ENCODE measurements around the gene CTAGE4.
"Not testable (repeated sequence)": the region's sequence is repeated elsewhere in the genome, so short reads cannot be mapped to it uniquely, and the experiment has no call there.

CTAGE4 gene

DNA sequence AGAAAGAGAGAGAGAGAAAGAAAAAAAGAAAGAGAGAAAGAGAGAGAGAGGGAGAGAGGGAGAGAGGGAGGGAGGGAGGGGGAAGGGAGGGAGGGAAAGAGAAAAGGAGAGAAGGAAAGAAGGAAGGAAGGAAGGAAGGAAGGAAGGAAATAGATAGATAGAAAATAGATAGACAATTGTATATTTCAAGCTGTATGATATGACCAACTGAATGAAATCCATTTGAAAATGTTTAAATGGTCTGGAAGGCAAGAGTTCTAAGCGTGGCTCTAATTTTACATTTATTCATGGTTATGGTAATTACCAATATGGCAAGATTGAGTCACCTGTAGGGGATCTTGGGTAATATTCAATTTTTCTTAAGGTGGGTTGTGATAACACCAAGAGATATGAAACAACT, 24.4 kb upstream of the CTAGE4 start:
- H3K4me3 ChIP-seq (ENCODE audit: low read depth, low read length): no peak overlapping the region
- in situ Hi-C loops (cut with HindIII; ENCODE audit: low sequenced_read_pairs): no loop called here
- DNase-seq (ENCODE audit: low read depth, low spot score): no peak
- TF ChIP-seq CTCF (IDR thresholded peaks at IDR 0.05; ENCODE audit: low read depth, low read length): no peak

DNA sequence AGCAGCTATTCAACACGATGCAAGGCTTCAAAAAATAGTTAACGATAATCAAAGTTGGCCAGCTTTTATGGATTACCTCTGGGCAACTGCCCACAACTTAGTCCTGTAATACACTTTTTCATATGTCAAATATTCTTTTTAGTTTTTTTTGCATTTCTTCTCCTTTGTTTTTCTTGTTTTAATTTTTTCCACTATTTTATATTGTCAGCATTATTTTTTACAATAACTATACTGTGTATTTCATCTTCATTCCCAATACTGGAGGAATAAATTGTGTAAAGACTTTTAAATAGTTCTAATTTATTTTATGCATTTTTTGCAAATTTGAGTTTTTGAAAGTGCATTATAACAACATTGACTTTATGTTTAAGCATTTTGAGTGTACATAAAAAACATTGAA, 18.5 kb upstream of the CTAGE4 start:
- no peak overlapping the region for H3K4me3 ChIP-seq (ENCODE audit: low read depth, low read length)
- in situ Hi-C loops (cut with HindIII; ENCODE audit: low sequenced_read_pairs): no loop called here
- TF ChIP-seq CTCF (IDR thresholded peaks at IDR 0.05; ENCODE audit: low read depth, low read length): no peak
- DNase-seq (ENCODE audit: low read depth, low spot score): no peak

DNA sequence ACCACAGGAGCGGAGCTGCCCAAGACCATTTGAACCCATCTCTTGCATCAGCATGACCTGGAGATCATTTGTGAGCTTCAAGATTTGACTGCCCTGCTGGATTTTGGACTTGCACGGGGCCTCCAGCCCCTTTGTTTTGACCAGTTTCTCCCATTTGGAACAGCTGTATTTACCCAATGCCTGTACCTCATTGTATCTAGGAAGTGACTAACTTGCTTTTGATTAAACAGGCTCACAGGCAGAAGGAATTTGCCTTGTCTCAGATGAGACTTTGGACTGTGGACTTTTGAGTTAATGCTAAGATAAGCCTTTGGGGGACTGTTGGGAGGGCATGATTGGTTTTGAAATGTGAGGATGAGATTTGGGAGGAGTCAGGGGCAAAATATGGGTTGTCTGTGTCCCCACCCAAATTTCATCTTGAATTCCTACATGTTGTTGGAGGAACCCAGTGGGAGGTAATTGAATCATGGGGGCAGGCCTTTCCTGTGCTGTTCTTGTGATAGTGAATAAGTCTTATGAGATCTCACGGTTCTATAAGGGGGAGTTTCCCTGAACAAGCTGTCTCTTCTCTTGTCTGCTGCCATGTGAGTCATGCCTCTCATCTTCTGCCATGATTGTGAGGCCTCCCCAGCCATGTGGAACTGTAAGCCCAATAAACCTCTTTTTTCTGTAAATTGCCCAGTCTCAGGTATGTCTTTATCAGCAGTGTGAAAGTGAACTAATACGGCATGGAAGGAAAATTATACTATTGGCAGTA, 11.5 kb upstream of the CTAGE4 start:
- DNase-seq (ENCODE audit: low read depth, low spot score): peak; percentile 4
- in situ Hi-C loops (cut with HindIII; ENCODE audit: low sequenced_read_pairs); H3K4me3 ChIP-seq (ENCODE audit: low read depth, low read length): not testable (repeated sequence)

DNA sequence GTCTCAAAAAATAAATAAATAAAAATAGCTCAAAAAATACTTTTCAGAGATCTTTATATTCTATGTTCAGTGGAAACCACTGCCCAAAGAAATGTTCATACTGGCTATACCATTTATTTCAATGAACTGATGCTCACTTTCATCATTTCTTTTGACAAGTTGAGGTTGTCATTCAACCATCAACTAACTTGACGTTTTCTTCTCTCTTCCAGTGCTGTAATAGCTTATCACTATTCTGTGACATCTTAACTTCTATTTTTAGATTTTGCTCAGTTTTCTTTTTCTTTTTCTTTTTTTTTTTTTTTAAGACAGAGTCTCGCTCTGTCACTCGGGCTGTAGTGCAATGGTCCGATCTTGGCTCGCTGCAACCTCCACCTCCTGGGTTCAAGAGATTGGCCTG, 8.7 kb upstream of the CTAGE4 start:
- TF ChIP-seq CTCF (IDR thresholded peaks at IDR 0.05; ENCODE audit: low read depth, low read length): no peak
- in situ Hi-C loops (cut with HindIII; ENCODE audit: low sequenced_read_pairs): no loop called here
- no peak overlapping the region for H3K4me3 ChIP-seq (ENCODE audit: low read depth, low read length)
- no peak for DNase-seq (ENCODE audit: low read depth, low spot score)

DNA sequence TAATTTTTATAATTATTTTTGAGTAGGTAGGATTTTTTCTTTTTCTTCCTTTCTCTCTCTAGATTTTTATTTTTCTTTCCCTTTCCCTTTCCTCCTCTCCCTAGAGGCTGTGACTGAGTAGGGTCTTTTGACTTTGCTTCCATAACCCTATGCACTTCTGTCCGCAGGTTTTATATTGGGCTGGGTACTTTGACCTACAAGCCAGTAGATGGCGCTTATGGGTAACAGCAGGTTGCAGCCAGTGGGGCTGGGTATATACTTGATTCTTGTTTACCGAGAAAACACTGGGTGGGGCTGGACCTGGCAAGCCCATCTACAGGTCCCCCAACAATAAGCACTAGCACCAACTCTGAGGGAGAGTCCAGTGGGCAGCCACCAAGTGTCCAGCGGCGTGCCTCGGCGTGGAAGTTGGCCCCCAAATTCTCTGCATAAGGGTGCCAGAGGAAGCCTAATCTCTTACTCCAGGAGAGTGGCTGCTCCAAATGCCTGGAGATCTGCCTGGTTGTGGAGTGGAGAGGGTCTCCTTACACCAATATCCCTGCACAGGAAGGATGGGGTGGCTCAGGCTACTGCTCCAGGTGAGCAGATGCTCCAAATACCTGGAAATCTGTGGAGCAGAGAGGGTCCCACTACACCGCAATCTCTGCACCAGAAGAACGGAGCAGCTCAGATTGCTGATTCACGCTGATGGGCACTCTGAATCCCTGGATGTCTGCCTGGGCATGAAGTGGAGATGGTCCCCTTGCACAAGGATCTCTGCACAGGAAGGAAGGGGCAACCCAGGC, 4.7 kb upstream of the CTAGE4 start:
- peak; percentile 46 for TF ChIP-seq CTCF (IDR thresholded peaks at IDR 0.05; ENCODE audit: low read depth, low read length)
- DNase-seq (ENCODE audit: low read depth, low spot score): peak; percentile 4
- in situ Hi-C loops (cut with HindIII; ENCODE audit: low sequenced_read_pairs): not testable (repeated sequence)

DNA sequence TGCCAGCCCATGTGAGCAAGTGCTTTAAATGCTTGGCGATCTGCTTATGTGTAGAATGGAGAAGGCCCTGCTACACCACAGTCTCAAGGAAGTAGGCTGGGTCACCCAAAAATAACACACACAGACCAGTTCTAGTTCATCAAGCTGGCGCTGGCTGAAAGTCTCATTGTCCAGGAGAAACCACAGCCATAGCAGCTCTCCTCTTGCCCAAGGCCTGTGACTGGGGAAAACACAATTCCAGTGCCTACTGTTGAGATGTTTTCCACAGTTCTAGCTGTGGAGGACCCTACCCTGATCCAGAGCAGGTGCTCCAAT, 4.1 kb upstream of the CTAGE4 start:
- H3K4me3 ChIP-seq (ENCODE audit: low read depth, low read length); in situ Hi-C loops (cut with HindIII; ENCODE audit: low sequenced_read_pairs); DNase-seq (ENCODE audit: low read depth, low spot score): not testable (repeated sequence)

More for the DNA sequence above, 4.7 kb upstream of the CTAGE4 start:
- H3K4me3 ChIP-seq (ENCODE audit: low read depth, low read length): not testable (repeated sequence)

DNA sequence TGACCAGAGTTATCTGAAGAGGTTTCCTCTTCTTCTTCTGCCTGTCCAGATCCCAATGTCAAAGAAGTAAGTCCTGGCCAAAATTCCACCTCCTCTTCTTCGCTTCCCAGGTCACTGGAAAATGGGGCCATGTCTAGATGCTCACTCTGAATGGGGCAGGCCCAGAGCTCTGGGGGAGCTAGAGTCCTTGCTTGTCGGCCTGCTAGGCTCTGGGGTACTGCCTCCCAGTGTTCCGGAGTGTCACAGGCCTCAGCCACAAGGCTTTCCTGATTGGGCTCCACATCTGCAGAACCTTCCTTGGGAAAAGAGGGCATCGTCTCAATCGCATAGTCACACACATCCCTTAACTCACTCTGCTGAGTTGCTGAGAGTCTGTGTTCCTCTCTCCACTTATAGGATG, 4.6 kb downstream of the CTAGE4 start:
- in situ Hi-C loops (cut with HindIII; ENCODE audit: low sequenced_read_pairs); DNase-seq (ENCODE audit: low read depth, low spot score); H3K4me3 ChIP-seq (ENCODE audit: low read depth, low read length): not testable (repeated sequence)

- H3K4me3 ChIP-seq (ENCODE audit: low read depth, low read length); DNase-seq (ENCODE audit: low read depth, low spot score); in situ Hi-C loops (cut with HindIII; ENCODE audit: low sequenced_read_pairs): not testable (repeated sequence)
Measured at GRCh38 chr7:144188578-144189171, 5.4 kb downstream of the CTAGE4 start.

DNA sequence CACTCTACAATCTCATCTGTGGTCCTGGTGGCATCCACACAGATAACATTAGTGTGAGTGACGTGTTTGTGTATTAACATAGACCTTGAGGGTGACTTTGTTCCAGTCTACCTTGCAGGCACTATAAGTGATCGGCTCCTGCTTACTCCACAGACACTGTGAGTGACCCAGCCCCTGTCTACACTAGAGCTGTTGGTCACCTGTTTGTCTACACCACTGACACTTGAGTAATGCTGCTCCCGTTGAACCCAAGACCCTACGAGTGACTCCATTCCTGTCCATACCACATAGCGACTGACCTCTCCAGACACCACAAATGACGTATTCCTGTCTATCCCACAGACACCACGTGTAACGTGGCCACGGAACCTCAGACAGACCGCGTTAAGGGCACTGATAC, 10.5 kb downstream of the CTAGE4 start:
- H3K4me3 ChIP-seq (ENCODE audit: low read depth, low read length); DNase-seq (ENCODE audit: low read depth, low spot score); in situ Hi-C loops (cut with HindIII; ENCODE audit: low sequenced_read_pairs): not testable (repeated sequence)

GRCh38 chr7:144194453-144194852, 11.2 kb downstream of the CTAGE4 start:
- in situ Hi-C loops (cut with HindIII; ENCODE audit: low sequenced_read_pairs): not testable (repeated sequence)

GRCh38 chr7:144195212-144195872, 12.1 kb downstream of the CTAGE4 start, which contains the start of gene ARHGEF35:
TSS of gene ARHGEF35 (minus strand) at chr7:144195833. CDS start at chr7:144188383, 7,450 bp downstream.
- in situ Hi-C loops (cut with HindIII; ENCODE audit: low sequenced_read_pairs); H3K4me3 ChIP-seq (ENCODE audit: low read depth, low read length); DNase-seq (ENCODE audit: low read depth, low spot score): not testable (repeated sequence)

More at GRCh38 chr7:144194453-144194852, 11.2 kb downstream of the CTAGE4 start:
- not testable (repeated sequence) for DNase-seq (ENCODE audit: low read depth, low spot score); H3K4me3 ChIP-seq (ENCODE audit: low read depth, low read length)

DNA sequence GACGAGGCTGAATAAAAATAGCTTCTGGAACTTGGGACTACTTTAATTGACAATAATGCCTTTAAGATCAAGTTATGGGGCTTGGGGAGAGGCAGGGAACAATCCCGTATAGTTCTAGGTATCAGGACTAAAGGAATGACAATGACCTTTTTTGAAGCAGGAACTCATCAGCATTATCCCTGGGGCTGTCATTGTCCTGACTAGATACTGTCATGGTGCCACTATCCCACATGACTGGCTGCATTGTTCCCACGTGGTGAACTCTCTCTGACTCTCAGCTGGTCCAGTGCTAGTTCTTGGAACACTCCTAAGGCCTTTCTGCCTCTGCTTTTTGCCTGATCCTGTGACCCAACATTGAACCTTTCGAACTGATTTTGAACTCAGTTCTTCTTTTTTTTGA, 15.7 kb downstream of the CTAGE4 start:
- DNase-seq (ENCODE audit: low read depth, low spot score); H3K4me3 ChIP-seq (ENCODE audit: low read depth, low read length); in situ Hi-C loops (cut with HindIII; ENCODE audit: low sequenced_read_pairs): not testable (repeated sequence)
